Neural crest cell (in vitro differentiated cells): ENCODE results near the gene PTPRE. TPM values are rescaled to one million over a fixed set of nuclear protein-coding genes. Genes with fewer than 3 reads are reported as not detected.

ENCODE experiments used
- DNase-seq: peaks from one replicate; pipeline ENCODE4 v3.0.0; 2021; ENCODE audit warnings: low read depth, mixed read lengths, low spot score
- H3K27ac Mint-ChIP-seq: one replicate; pipeline ENCODE4 v1.8.0; 2021; ENCODE audit warnings: mild to moderate bottlenecking, mixed read lengths; ENCODE audit not compliant: unreplicated experiment
- H3K27me3 Mint-ChIP-seq: 2 replicates; pipeline ENCODE4 v1.8.0; 2021; ENCODE audit warnings: low read depth, mild to moderate bottlenecking, mixed read lengths
- H3K36me3 Mint-ChIP-seq: 2 replicates; pipeline ENCODE4 v1.8.0; 2021; ENCODE audit warnings: low read depth, mild to moderate bottlenecking, mixed read lengths
- H3K4me1 Mint-ChIP-seq: 2 replicates; pipeline ENCODE4 v1.8.0; 2021; ENCODE audit warnings: mixed read lengths
- H3K4me3 Mint-ChIP-seq: one replicate; pipeline ENCODE4 v1.8.0; 2021; ENCODE audit warnings: mild to moderate bottlenecking, mixed read lengths
- H3K9me3 Mint-ChIP-seq: 2 replicates; pipeline ENCODE4 v1.8.0; 2021; ENCODE audit warnings: mixed read lengths
- CTCF ChIP-seq: fragments of 200-600 bp; sonication (generic); conservative IDR thresholded peaks from 2 replicates; pipeline ENCODE4 v1.5.0; 2021; ENCODE audit warnings: antibody characterized with exemption, mild to moderate bottlenecking
- total RNA-seq: library from RNA; stranded (reverse); gene quantifications from 2 replicates; pipeline ENCODE4 v1.2.1, GENCODE V29; 2021

The PTPRE gene
- total RNA-seq, 1 donor from 2014 or later: 2.3 TPM

- Mint-ChIP-seq H3K4me1 (peaks cover 26% of the 10 kb centered on the region), H3K27ac (peak overlapping the region; percentile 28), H3K36me3 (no peaks in the 10 kb centered on the region), H3K9me3 (no peaks in the 10 kb centered on the region), H3K27me3 (peaks cover 4% of the 10 kb centered on the region), H3K4me3 (no peak overlapping the region)
- DNase-seq: no peak
- no peak for TF ChIP-seq CTCF
Measured at GRCh38 chr10:127912607-127913367, 5.9 kb downstream of the PTPRE start.

GRCh38 chr10:127913368-127913759, 6.5 kb downstream of the PTPRE start:
- H3K36me3 Mint-ChIP-seq: no peaks in the 10 kb centered on the region
- H3K9me3 Mint-ChIP-seq: no peaks in the 10 kb centered on the region
- no peak for TF ChIP-seq CTCF
- peaks cover 20% of the 10 kb centered on the region for H3K4me1 Mint-ChIP-seq
- no peak overlapping the region for H3K4me3 Mint-ChIP-seq
- no peak overlapping the region for H3K27ac Mint-ChIP-seq
- no peak for DNase-seq
- no peaks in the 10 kb centered on the region for H3K27me3 Mint-ChIP-seq

- Mint-ChIP-seq H3K9me3 (no peaks in the 10 kb centered on the region), H3K27me3 (no peaks in the 10 kb centered on the region), H3K27ac (no peak overlapping the region), H3K4me1 (peaks cover 15% of the 10 kb centered on the region), H3K36me3 (no peaks in the 10 kb centered on the region), H3K4me3 (no peak overlapping the region)
- DNase-seq: no peak
- TF ChIP-seq CTCF: no peak
Measured at GRCh38 chr10:127915324-127915723, 8.4 kb downstream of the PTPRE start.

- Mint-ChIP-seq H3K9me3 (no peaks in the 10 kb centered on the region), H3K4me3 (no peak overlapping the region), H3K36me3 (no peaks in the 10 kb centered on the region), H3K27ac (no peak overlapping the region), H3K27me3 (no peaks in the 10 kb centered on the region), H3K4me1 (peaks cover 9% of the 10 kb centered on the region)
- DNase-seq: no peak
- TF ChIP-seq CTCF: no peak
Measured at GRCh38 chr10:127916826-127917225, 9.9 kb downstream of the PTPRE start.

DNA sequence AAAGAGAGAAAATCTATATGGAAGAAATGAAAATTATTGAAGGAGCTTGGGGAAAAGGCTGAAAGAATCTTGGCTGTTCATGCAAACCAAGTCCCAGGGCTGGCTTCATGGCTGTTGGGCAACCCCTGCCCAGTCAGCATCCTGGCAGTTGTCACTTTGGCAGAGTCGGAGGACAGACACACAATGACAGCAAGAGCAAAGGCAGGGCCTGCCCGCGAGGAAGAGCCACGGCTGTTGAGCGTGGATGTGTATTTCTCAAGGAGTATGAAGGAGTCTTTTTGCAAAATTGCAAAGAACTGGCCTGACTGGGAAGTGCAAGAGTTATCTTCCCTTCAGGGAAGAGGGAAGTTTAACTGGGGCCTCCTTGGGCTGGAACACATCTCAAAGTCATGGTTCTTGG, 11.7 kb downstream of the PTPRE start:
- TF ChIP-seq CTCF: no peak
- no peak for DNase-seq
- Mint-ChIP-seq H3K9me3 (no peaks in the 10 kb centered on the region), H3K36me3 (no peaks in the 10 kb centered on the region), H3K4me1 (peaks cover 9% of the 10 kb centered on the region), H3K27me3 (no peaks in the 10 kb centered on the region), H3K4me3 (no peak overlapping the region), H3K27ac (no peak overlapping the region)
